ENCODE results near the gene AFG3L2.

The AFG3L2 gene

DNA sequence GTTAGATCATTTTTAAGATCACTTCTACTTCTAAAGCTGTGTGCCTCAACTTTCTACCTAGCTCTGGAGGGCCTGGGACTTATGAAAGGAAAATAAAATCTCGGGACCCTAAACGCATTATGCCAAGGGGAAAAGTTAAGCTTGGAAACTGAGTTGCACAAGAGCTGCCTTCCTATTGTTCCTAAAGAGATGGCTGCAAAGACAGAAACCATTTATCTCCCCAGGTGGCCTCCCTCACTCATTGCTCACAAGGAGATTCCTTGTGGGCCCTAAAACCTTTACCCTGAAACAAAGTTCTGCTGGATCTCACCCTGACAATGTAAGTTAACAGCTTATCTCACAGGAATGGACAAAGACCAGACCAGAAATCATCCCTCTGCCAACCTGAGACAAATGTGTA, 42.2 kb downstream of the AFG3L2 start:
- H3K4me1 ChIP-seq = no peaks in the 10 kb centered on the region
- DNase-seq = no peak
- no peaks in the 10 kb centered on the region for H3K9me3 ChIP-seq
- peaks cover 7% of the 10 kb centered on the region; the same call in 1 of the 2 replicates for H3K36me3 ChIP-seq
- no peaks in the 10 kb centered on the region for H3K27me3 ChIP-seq
- TF ChIP-seq, protein P1, sequence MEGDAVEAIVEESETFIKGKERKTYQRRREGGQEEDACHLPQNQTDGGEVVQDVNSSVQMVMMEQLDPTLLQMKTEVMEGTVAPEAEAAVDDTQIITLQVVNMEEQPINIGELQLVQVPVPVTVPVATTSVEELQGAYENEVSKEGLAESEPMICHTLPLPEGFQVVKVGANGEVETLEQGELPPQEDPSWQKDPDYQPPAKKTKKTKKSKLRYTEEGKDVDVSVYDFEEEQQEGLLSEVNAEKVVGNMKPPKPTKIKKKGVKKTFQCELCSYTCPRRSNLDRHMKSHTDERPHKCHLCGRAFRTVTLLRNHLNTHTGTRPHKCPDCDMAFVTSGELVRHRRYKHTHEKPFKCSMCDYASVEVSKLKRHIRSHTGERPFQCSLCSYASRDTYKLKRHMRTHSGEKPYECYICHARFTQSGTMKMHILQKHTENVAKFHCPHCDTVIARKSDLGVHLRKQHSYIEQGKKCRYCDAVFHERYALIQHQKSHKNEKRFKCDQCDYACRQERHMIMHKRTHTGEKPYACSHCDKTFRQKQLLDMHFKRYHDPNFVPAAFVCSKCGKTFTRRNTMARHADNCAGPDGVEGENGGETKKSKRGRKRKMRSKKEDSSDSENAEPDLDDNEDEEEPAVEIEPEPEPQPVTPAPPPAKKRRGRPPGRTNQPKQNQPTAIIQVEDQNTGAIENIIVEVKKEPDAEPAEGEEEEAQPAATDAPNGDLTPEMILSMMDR (IDR thresholded peaks at IDR 0.05; ENCODE audit: low read depth, low read length) = no peak
- H3K4me3 ChIP-seq (ENCODE audit: low read depth, low read length) = no peak overlapping the region

DNA sequence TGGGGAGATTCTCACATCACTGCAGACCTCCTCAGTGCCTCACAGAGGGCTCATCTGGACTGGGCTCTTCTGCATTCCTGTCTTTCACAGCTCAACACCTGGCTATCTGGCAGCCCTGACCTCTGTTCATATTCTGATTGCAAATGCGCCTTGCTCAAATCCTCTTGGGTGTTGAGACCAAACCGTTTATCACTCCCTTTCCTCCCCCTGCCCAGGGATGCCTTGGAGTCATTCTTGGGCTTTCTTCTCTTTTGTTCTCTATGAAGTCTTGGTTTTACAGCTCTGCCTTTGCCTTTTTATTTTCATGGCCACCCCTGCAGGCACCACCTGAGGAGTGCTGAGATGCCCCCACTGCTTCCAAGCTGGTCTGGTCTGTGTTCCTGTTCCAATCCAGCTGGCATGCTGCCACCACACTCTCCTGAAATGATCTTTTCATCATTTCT, 42.6 kb downstream of the AFG3L2 start:
- Histone ChIP-seq H3K4me3 (ENCODE audit: low read depth, low read length) (no peak overlapping the region), H3K36me3 (peaks cover 7% of the 10 kb centered on the region; the same call in 1 of the 2 replicates), H3K27me3 (no peaks in the 10 kb centered on the region), H3K4me1 (no peaks in the 10 kb centered on the region), H3K9me3 (no peaks in the 10 kb centered on the region)
- TF ChIP-seq, protein P1 (IDR thresholded peaks at IDR 0.05; ENCODE audit: low read depth, low read length) = no peak
- DNase-seq = no peak

DNA sequence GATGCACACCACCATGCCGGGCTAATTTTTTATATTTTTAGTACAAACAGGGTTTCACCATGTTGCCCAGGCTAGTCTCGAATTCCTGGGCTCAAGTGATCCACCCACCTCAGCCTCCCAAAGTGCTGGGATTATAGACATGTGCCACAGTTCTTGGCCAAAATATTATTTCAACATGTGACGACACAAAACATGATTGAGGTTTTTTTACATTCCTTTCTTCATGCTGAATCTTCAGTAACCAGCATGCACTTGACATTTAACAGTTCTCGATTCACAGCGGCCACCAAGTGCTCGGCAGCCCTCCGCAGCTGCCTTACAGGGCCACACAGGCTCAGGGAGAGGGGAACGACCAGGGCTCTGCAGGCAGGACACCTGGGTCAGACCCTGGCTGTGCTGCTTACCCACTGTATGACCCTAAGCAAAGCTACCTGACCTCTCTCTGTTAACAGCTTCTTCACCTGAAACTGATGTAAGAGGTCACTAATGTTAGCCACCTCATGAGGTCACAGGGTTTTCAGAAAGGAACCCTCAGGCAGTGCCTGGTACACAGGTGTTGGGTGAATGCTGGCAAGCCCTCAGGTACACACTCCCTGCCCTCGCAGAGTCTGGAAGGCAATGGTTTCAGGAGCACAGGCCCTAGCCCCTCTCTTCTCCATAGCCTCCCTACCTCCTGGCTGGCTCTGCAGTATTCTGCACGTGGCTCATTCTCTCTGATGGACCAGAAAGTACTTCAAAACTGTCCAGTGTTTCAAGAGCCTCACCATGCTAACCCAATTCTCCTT, 43.3 kb downstream of the AFG3L2 start:
- no peaks in the 10 kb centered on the region for H3K4me1 ChIP-seq
- H3K36me3 ChIP-seq = peaks cover 10% of the 10 kb centered on the region; the same call in 1 of the 2 replicates
- H3K27me3 ChIP-seq = no peaks in the 10 kb centered on the region

DNA sequence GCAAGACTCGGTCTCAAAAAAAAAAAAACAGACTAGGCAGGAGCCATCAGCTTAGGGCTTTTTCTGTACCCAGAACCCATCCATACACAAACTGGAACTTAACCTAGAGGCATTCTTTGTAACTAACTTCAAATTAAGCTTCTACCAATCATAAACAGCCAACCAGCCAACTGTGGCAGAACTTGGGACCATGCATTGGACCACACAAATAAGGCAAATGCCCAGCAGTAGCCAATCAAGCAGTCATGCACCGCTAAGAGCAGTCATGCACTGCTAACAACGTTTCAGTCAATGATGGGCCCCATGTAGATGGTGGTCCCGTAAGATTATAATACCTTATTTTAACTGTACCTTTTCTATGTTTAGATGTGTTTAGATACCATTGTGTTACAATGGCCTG, 46.3 kb downstream of the AFG3L2 start:
- TF ChIP-seq, protein P1 (IDR thresholded peaks at IDR 0.05; ENCODE audit: low read depth, low read length) = no peak
- Histone ChIP-seq H3K4me3 (ENCODE audit: low read depth, low read length) (no peak overlapping the region), H3K36me3 (peaks cover 28% of the 10 kb centered on the region), H3K4me1 (no peaks in the 10 kb centered on the region; the same call in 1 of the 2 replicates), H3K9me3 (no peaks in the 10 kb centered on the region), H3K27me3 (no peaks in the 10 kb centered on the region)
- no peak for DNase-seq

More for the DNA sequence above, 43.3 kb downstream of the AFG3L2 start:
- DNase-seq = no peak
- TF ChIP-seq, protein P1 (IDR thresholded peaks at IDR 0.05; ENCODE audit: low read depth, low read length) = no peak
- H3K9me3 ChIP-seq = no peaks in the 10 kb centered on the region
- H3K4me3 ChIP-seq (ENCODE audit: low read depth, low read length) = no peak overlapping the region

DNA sequence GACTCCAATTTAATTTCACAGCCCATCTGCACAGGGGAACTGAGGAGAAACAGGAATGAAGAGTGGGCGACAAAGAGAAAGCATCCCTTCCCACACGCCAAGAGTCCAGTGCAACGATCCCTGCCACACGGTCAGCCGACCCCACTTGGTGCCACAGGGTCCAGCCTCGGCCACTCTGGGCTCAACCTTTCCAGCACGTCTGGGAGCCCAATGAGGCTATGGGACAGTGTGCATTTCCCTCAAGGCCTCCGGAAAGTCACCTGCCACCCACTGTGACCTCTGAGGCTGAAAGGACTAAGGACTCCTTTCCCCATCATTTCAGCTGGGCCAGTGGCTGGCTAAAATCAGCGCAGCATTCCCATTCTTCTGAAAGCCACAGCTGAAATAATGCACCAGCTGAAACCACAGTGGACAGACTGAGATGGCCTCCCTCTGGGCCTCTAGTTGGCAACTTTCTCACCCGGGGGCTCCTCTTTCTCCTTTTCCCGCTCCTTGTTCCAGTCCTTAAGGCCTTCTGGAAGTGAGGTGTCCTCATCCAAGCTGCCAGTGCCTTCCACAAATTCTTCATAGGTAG, 47.8 kb downstream of the AFG3L2 start:
- DNase-seq = no peak
- no peaks in the 10 kb centered on the region for H3K9me3 ChIP-seq
- H3K36me3 ChIP-seq = peaks cover 33% of the 10 kb centered on the region
- H3K4me3 ChIP-seq (ENCODE audit: low read depth, low read length) = no peak overlapping the region
- TF ChIP-seq, protein P1 (IDR thresholded peaks at IDR 0.05; ENCODE audit: low read depth, low read length) = no peak
- no peaks in the 10 kb centered on the region; the same call in 1 of the 2 replicates for H3K4me1 ChIP-seq
- no peaks in the 10 kb centered on the region for H3K27me3 ChIP-seq

All from BE2C (cell line).